ENCODE results near the gene ANXA1.
"Not testable (repeated sequence)": the region's sequence is repeated elsewhere in the genome, so short reads cannot be mapped to it uniquely, and the experiment has no call there.

The ANXA1 gene, protein sequence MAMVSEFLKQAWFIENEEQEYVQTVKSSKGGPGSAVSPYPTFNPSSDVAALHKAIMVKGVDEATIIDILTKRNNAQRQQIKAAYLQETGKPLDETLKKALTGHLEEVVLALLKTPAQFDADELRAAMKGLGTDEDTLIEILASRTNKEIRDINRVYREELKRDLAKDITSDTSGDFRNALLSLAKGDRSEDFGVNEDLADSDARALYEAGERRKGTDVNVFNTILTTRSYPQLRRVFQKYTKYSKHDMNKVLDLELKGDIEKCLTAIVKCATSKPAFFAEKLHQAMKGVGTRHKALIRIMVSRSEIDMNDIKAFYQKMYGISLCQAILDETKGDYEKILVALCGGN

DNA sequence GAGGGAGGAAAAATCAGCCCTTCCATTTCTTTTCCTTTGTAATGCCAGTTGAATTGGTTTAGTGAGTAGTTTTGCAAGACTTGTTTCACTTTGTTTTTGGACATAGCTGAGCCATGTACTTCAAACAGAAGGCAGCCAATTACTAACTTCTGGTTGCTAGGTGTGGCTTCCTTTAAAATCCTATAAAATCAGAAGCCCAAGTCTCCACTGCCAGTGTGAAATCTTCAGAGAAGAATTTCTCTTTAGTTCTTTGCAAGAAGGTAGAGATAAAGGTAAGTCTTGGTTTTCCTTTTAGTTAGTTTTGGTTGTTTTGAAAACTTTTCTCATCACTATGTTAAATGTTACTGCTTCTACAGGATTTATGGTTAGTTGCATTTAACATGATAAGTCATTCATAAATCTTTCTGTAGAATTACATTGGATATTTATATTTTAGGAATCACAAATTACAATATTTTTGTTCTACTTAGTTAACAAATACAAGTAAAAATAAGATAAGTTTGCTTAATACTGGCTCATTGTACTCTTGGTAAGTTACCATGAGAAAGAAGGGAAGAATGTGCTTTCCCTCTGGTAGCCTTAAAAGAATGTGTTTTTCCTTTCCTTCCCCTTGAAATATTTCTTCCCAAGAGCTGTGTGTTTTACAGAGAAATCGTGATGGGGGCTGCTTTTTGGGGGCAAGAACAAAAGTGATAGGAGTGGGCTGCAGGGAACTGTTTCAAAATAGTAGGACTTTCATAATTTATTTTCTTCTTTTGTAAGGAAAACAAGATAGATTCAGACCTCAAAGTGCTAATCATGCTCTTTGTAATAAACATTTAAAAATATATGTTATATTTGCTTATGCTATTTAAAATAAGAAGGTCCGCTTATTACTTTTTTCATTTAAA lies at the start of gene ANXA1:
Gene ANXA1, plus strand, starts transcription at position 213 of the 890 bp plus-strand sequence. CDS start 6,671 bp downstream, outside the sequence.
- no peak for DNase-seq

DNA sequence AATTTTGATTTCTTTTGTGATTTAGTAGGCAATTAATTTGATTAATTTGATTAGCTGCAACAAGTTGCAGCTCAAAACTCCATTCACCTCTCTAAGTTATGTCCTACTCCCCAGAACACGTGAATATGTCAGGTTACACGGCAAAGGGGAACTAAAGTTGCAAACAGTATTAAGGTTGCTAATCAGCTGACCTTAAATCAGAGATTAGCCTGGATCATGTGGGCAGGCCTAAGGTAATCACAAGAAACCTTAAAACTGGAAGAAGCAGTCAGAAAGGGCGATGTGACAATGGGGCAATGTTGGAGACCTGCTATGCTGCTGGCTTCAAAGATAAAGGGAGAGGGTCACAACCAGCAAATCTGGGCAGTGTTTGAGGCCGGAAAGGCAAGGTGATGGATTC lies 47.3 kb upstream of the ANXA1 start:
- no peak for DNase-seq

DNA sequence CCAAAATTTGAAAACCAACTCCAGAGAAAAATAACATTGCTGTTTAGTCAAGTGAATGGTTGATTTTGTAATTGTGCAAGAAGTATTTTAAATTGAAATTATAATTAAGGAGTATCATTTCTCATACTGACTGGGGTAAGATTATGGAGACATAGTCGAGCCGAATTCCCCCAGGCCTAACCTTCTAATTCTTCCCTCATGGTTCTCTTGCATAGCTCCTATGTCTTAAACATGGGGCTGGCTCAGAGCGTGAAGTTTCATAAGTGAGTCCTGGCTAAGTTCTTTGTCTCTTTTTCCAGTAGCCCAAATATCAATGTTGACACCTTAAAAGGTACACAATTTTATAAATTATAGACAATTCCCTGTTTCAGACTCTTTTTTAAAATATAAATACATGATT lies 46.7 kb upstream of the ANXA1 start:
- DNase-seq: no peak

DNA sequence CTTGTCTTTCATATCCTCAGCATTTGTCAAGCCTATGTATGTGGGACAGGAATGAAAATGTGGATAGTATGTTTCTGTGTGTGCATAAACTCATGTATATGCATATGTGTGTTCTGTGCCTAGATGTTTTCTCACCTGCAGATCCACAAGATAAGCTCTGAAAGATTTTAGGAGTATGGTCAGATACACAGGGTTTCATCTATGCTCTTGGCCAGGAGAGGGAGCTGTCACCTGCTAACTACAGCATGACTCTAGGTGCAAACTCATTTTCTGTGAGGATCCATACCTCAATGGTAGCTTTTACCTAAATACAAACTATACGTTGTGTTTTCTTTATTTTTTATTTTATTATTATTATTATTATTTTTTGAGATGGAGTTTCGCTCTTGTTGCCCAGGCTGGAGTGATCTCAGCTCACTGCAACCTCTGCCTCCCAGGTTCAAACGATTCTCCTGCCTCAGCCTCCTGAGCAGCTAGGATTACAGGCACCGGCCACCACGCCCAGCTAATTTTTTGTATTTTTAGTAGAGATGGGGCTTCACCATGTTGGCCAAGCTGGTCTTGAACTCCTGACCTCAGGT lies 44.1 kb upstream of the ANXA1 start:
- DNase-seq: not testable (repeated sequence)

DNA sequence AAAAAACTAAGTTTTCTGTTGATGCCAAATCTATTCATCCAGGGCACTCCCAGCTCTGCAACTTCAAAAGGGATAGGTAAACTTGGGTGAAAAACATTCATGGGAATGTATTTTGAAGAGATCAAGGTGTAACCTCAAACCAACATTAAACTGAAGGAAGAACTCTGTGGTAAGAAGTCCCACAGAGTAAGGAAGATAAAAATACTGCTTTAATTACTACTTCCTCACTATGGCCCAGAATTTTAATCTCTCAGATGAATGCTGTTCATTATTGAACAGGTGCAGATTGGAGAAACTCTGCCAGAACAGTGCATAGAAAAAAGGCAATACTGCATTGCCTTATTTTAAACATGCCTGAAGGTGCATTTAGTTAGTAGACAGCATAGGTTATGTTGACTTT lies 37.6 kb upstream of the ANXA1 start:
- no peak for DNase-seq

DNA sequence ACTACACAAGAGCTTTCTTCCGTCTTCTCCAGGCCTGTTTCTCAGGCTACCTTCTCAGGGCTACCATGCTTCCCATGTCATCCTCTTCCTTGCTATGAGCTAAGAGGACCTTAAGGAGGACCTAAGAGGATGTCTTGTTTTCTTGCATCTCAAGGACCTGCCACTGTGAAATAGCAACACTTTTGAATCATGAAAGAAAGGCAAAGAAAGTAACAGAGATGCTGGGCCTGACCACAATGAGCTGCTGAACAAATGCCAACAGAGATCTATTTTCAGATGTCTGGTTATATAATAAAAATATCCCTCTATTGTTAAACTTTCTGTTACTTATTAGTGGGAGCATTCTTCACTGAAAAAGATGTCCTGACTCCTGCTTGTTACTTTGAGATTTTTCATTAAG lies 36.7 kb upstream of the ANXA1 start:
- no peak for DNase-seq

DNA sequence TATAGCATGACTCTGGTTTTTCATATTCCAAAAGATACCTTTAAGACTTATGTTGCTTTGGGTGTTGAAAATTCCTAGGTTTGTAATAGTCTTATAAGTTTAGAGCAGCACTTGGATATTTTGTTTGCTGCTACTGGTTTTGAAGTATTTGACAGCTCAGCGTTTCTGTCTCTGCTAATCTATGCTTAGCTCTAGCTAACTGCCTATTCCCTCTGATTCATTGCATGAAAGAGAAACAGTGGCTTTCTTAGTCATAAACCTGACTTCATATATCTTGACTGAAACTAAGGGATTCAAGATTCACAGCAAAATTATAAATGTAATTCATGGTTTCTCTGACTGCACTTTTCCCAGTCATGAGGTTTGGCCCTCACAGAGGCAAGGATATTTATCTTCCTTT lies 35.6 kb upstream of the ANXA1 start:
- no peak for DNase-seq

DNA sequence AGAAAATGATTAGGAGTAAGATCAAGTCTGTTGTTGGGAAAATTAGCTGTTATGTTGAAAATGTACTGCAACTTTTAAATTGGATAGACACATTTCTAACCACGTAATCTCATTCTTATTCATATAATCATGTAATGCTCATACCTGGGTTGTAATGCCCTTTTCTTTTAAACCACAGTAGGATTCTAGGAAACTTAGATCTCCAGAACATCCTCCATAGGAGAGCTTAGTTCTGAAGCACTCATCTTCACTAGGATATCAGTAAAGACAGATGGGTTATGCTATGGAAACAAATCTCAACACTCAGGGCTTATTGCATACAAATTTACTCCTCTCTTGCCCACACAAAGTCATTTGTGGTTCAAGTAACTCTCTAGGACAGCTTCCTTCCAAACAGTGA lies 34.8 kb upstream of the ANXA1 start:
- no peak for DNase-seq

DNA sequence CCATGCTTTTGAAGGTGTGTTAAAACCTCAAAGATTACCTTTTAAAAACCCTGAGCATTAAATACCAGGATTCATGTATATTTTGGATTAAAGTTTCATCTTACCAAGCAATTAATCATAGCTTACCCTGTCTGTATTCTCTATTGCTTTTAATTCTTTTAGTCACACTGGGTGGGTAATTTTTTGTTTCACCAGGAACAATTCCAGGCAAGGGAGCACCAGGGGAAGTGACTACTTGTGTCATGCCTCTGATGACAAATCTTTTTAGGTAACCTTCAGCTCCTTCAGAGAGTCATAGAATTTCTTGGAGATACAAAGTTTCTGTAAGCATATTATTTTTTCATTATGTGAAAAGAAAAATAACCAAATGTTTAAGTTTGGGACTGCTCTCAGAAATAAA lies 33.4 kb upstream of the ANXA1 start:
- DNase-seq: no peak

DNA sequence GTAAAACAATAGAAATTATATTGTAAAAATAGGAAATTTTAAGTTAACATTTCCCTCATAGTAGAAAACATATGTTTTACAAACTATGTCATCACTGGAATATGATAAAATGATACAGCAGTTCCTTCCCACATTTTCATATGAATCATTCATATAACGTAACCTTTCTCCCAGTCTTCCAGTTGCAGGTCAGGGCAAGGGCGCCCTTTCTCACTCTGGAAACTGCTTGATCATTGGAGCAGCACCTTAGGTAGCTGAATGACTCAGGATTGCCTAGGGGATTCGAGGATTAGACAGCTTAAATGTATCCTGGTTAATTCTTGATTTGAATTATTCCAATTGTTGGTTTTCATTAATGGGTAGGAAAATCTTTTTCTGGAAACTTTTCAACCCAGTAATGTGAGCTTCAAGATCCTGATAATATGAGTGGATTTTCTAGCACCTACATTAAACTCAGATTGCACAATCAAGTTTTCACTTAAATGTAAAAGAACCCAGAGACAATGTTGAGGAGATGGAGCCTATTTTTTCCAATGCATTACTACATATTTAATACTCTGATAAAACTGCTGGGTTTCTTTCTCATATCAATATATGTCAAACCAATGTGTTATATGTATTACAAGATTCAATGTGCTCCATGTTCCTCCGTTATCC lies 32.6 kb upstream of the ANXA1 start:
- DNase-seq: no peak

DNA sequence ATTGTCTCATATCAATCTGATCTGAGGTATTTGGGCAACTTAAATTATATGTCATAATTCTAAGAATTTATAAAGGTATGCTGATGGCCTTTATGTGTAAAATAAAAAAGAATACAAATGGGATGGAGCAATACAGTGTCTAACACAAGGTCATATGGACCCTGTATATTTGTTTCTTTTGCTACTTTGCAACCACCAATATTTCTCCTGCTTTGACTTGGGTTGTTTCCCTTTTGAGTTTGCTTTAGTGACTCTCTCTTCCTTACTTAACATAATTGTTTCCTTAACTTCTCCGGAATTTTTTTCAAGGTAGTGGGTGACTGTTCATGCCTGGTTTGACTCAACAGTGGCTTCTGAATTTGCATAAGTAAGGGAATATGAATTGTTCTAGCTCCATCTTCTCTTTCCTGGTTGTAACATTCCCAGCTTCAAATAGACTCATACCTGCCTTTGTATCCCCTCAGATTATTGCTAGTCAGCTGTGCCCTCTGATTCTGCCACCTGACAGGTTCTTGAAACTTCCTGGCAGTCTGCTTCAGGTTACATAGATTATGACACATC lies 30.2 kb upstream of the ANXA1 start:
- no peak for DNase-seq

DNA sequence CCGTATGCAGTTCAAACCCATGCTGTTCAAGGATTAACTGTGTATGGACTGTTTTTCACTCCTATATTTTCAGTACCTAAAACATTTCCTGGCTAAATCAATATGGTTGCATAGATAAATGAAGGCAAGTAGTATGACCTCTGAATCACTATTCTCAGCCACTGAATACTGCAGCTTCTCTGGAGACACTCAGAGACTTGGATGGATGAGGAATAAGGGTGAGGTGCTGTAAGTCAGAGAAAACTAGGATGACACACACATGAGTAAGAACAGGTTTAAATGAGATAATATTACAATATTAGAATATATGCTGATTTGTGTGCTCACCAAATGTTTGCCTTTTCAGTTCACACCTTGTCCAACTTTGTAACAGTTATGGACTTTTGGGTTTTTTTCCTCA lies 26.0 kb upstream of the ANXA1 start:
- no peak for DNase-seq

DNA sequence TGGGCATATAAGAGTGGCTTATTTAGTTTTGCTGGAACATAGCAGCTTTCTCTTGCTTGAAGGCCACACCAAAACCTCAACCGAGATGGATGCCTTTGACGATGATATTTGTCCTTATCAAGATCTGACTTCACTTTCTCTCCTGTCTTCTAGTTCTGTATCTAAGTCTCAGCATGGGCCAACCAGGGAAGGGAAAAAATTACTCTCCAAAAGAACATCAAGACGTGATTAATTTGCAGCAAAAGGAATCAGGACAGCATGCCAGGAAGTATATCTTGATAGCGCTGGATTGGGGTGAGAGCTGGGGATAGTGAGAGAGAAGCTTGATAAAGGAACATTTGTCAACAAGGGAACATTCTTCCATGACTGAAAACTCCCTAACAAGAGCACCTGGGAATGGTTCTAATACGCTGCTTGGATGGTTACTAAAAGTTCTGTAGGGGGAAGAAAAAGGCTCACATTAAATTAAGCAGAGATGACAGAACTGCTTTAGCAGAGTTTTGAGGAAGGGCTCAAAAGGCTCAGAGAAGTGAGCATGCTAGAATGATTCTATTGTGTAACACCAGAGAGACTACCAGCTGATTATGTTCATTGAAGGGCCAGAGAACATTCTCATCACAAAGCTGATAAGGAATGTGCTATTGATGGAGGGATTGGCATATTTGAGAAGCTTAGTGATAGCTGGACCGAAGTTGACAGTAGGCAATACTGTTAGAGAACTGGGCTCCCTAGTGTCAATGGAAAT lies 21.6 kb upstream of the ANXA1 start:
- no peak for DNase-seq

DNA sequence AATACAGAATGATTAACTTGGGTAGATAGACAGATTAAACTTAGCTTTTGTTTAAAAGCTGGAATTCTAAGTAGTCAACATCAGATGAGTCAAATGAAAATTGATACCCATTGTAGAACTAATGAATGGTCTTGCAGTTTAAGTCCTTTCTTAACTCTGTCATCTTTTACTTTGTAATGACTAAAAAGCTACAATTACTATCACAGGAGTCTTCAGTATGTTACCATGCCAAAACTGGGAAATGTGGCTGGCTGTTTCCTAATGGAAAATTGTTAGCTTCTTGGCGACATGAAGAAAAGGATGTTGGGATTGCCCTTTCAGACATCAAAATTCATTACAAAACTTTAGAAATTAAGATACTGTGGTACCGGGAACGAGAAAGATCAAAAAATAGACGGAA lies 20.2 kb upstream of the ANXA1 start:
- no peak for DNase-seq

DNA sequence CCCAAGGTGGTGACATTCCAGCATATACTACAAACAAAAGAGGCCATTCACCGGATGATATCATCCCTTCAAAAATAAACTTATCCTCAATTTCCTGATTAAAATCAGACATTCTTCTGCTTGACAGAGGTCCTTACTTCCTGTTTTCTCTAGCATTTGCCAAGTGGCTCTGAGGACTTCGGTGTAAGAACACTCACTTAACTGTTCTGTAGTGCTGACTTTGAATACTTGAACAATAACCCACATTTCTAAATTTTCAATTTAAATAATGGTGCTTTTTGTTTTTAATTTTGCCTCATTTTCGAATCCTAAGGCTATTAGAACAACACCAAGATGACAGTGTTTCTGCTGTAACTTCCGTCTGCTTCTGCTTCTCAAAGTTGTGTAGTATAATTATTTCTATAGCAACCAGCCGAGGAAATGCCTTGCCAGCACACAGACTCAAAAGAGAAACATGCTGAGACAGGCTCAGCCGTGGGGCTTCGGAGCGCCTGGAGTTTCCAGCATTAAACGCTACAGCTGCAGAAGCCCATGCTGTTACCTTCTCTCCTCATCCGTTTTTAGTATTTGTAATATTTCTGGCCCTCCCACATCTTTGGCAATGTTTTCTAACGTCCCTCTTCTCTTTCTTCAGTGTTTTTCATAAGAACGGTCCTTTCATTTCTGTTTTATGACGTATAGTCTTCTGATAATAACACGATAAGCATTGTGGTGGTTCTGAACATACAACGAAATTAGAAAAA lies 19.5 kb upstream of the ANXA1 start:
- DNase-seq: no peak

DNA sequence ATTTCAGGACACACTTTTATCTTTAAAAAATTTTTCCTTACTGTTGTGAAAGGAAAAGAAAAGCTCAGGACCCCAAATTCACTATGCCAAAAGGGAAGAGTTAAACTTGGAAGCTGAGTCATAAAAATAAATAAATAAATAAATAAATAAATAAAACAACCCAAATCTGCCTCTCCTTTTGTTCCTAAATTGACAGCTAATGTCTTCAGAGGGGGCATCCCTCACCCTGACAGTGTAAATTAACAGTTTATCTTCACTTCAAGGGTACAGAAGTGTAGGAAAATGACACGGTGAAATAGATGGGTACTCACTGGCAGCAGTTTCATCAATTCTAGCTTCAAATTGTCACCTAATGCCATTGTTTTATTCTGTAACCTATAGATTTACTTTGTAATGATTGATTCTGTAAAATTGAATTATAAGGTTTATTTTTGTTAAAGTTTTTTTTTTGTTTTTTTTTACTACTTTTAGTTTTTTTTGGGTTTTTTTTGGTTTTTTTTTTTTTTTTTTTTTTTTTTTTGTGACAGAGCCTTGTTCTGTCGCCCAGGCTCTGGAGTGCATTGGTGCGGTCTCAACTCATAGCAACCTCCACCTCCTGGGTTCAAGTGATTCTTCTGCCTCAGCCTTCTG lies 18.5 kb upstream of the ANXA1 start:
- no peak for DNase-seq

DNA sequence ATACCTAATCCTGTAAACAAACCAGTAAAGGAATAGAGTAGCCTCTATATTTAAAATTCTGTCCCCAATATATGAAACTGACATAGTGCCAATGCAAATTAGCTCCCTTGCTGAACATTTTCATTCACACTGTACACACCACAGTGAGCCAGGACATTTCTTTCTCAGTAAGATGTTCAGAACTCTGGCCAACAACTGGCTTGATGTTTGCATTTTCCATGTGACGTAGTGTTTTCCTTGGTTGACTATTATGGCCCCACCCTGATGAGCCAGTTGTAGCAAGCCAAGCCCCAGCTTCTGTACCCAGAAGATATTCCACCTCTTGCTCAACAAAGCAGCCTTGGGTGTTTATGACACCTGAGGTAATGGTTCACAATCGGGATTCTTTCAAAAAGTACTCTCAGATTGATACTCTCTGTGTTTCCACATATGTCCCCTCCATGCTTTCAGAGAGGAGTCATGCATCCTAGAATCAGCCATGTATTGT lies 17.7 kb upstream of the ANXA1 start:
- DNase-seq: no peak

DNA sequence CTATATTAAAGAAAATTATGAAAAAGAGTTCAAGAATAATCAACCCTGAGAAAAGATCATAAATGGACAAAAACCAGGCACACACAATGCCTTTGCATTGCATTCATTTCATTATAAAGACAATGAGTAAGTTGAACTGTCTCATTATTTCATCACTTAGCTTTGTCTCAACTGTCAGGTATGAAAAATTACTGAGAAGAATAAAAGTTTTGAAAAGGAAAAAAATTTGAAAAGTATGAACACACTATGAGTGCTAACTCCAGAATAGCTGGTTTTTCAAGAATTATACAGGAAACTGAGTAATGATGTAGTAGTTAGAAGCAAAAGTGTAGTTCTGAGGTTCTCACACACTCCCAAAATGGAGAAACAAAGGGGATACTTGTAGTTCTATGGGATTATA lies 16.3 kb upstream of the ANXA1 start:
- DNase-seq: no peak

DNA sequence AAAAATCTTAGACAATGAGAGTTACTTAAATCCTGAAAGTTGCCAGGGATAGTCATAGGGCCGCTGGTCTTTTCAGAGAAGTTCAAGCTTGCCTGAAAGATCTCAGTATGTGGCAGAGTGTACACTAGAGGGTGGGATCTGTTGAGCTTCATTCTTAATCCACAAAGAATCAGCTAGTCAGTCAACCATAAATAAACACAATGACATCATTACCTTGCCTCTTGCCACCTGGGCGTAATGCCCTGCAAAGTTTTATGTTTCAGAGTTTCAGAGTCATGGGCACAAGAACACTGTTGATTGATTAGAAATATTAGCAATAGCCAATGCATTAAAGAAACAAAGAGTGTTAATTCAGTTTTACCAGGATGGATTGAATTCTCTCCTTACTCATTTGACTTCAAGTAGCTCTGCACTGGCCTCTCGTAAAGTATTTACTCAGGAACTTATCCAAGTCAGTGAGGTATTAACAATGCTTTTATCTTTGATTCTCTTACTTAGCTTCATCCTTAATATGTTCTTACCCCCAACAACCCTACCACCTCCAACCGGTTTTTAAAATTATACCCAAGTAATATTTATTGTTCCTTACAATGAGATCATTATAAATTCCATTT lies 14.3 kb upstream of the ANXA1 start:
- DNase-seq: no peak

DNA sequence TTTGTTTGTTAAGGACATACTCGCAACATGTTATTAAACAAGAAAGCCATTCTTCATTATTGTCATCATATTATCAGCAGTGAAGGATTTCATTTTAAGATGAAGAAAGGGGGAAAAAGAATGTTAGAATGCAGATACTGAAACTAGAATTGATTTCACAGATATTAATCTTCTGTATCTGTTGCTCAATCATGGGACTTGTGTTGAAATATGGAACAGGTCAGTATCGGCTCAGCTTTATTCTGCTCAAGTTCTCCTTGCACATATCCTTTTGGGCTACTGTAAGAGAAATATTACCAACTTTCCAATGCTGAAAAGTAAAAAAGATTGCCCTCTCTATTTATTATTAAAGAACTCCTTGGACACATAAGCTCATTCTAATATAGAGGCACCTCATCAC lies 13.8 kb upstream of the ANXA1 start:
- no peak for DNase-seq

All from DMS79 (cell line).